Measurements from ENCODE around the gene CEP55. TPM values are rescaled to one million over a fixed set of nuclear protein-coding genes. Genes with fewer than 3 reads are reported as not detected.

CEP55 gene
- total and polyA plus RNA-seq, 4 donors = 1.6 to 3.5 (median 1.8) TPM

DNA sequence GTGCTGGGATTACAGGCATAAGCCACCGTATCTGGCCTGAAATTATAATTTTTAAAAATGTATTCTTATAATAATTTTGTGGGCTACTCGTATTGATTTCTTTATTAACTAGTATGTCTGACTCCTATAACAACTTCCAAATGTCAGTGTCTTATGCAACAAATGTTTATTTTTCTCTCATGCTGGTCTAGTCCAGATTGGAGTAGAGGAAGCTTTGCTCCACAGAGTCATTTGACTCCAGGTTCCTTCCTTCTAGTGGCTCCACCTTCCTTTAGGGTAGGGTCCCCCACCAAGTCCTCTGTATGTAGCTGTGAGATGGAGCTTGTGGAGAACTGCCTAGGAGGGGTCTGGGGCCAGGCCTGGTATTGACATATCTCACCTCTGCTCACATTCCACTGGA lies 8.7 kb downstream of the CEP55 start:
- WGBS, 2 donors = 86 to 92% methylated on average over 2 of the region's 2 CpGs
- H3K9ac ChIP-seq (ENCODE audit: insufficient read depth in 1 of 2, low read length in 2 of 2) = no peak overlapping the region

DNA sequence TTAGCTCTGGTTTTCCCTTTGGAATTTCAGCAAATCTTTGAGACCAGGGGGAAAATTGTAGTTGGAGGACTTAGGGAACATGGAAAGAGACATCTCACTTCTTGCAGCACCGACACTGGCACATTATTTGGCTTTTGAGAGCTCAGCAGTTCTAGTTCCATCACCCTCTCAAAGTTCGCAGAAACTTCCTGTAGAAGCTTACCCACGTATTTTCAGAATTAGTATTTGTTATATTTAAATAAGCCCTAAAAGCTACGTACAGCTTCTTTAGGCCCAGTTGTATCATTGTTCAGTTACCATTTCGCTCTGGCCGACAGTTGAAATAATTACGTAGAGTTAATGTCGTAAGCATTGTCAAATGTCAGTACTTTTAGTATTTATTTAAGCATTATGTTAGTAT lies 13.4 kb downstream of the CEP55 start:
- H3K4me3 ChIP-seq = no peak overlapping the region
- DNase-seq = no peak
- TF ChIP-seq, protein P1, sequence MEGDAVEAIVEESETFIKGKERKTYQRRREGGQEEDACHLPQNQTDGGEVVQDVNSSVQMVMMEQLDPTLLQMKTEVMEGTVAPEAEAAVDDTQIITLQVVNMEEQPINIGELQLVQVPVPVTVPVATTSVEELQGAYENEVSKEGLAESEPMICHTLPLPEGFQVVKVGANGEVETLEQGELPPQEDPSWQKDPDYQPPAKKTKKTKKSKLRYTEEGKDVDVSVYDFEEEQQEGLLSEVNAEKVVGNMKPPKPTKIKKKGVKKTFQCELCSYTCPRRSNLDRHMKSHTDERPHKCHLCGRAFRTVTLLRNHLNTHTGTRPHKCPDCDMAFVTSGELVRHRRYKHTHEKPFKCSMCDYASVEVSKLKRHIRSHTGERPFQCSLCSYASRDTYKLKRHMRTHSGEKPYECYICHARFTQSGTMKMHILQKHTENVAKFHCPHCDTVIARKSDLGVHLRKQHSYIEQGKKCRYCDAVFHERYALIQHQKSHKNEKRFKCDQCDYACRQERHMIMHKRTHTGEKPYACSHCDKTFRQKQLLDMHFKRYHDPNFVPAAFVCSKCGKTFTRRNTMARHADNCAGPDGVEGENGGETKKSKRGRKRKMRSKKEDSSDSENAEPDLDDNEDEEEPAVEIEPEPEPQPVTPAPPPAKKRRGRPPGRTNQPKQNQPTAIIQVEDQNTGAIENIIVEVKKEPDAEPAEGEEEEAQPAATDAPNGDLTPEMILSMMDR (IDR thresholded peaks at IDR 0.05; ENCODE audit: control extremely low read depth, extremely low read depth) = no peak
- no peaks in the 10 kb centered on the region for H3K27me3 ChIP-seq (ENCODE audit: control insufficient read depth in 3 of 3, insufficient read depth in 3 of 3, low read length in 2 of 3)
- H3K9ac ChIP-seq (ENCODE audit: insufficient read depth in 1 of 2, low read length in 2 of 2) = no peak overlapping the region
- no peaks in the 10 kb centered on the region for H3K9me3 ChIP-seq (ENCODE audit: control insufficient read depth in 4 of 4, insufficient read depth in 3 of 4, low read length in 3 of 4)
- 93% methylated on average over 8 of the region's 8 CpGs for WGBS, 2 donors
- H3K4me1 ChIP-seq (ENCODE audit: control insufficient read depth in 5 of 5, insufficient read depth in 5 of 5, low read length in 5 of 5) = no peaks in the 10 kb centered on the region
- no peak for ATAC-seq (ENCODE audit: insufficient read depth, low FRiP score)
- no peak overlapping the region for H3K27ac ChIP-seq (ENCODE audit: low read depth in 1 of 2, low read length in 1 of 2)
- no peaks in the 10 kb centered on the region for H3K36me3 ChIP-seq (ENCODE audit: control insufficient read depth in 4 of 4, insufficient read depth in 4 of 4, low read length in 4 of 4)

More for the DNA sequence above, 8.7 kb downstream of the CEP55 start:
- Histone ChIP-seq H3K9me3 (ENCODE audit: control insufficient read depth in 4 of 4, insufficient read depth in 3 of 4, low read length in 3 of 4) (no peaks in the 10 kb centered on the region), H3K27me3 (ENCODE audit: control insufficient read depth in 3 of 3, insufficient read depth in 3 of 3, low read length in 2 of 3) (no peaks in the 10 kb centered on the region), H3K4me3 (no peak overlapping the region), H3K4me1 (ENCODE audit: control insufficient read depth in 5 of 5, insufficient read depth in 5 of 5, low read length in 5 of 5) (no peaks in the 10 kb centered on the region), H3K27ac (ENCODE audit: low read depth in 1 of 2, low read length in 1 of 2) (no peak overlapping the region), H3K36me3 (ENCODE audit: control insufficient read depth in 4 of 4, insufficient read depth in 4 of 4, low read length in 4 of 4) (peaks cover 0 to 3% (median 0%) of the 10 kb centered on the region in 4 donors)
- ATAC-seq (ENCODE audit: insufficient read depth, low FRiP score) (no peak), DNase-seq (no peak)
- TF ChIP-seq, protein P1 (IDR thresholded peaks at IDR 0.05; ENCODE audit: control extremely low read depth, extremely low read depth) = no peak

DNA sequence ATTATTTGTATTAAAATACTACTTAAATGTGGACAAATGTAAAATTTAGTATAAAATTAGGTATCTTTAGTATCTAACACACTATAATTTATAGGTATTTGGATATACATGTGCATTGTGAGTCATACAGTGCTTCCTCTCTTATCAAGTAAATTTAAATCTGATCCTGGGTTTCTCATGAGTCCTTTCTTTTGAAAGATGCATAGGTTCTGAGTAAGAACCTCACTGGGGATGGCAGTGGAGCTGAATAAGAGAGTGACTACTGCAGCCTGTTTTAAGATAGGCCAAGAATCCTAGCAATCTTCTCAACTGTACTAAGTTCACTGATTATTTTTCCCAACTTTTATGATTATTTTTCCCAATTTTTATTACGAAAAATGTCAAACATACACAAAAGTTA lies 16.2 kb downstream of the CEP55 start:
- H3K9me3 ChIP-seq (ENCODE audit: control insufficient read depth in 4 of 4, insufficient read depth in 3 of 4, low read length in 3 of 4) = no peaks in the 10 kb centered on the region
- H3K27ac ChIP-seq (ENCODE audit: low read depth in 1 of 2, low read length in 1 of 2) = no peak overlapping the region
- peaks cover 0 to 2% (median 0%) of the 10 kb centered on the region in 5 donors for H3K4me1 ChIP-seq (ENCODE audit: control insufficient read depth in 5 of 5, insufficient read depth in 5 of 5, low read length in 5 of 5)
- peaks cover 0 to 4% (median 0%) of the 10 kb centered on the region in 4 donors for H3K36me3 ChIP-seq (ENCODE audit: control insufficient read depth in 4 of 4, insufficient read depth in 4 of 4, low read length in 4 of 4)
- TF ChIP-seq, protein P1 (IDR thresholded peaks at IDR 0.05; ENCODE audit: control extremely low read depth, extremely low read depth) = no peak
- no peaks in the 10 kb centered on the region for H3K27me3 ChIP-seq (ENCODE audit: control insufficient read depth in 3 of 3, insufficient read depth in 3 of 3, low read length in 2 of 3)
- no peak overlapping the region for H3K4me3 ChIP-seq
- H3K9ac ChIP-seq (ENCODE audit: insufficient read depth in 1 of 2, low read length in 2 of 2) = no peak overlapping the region
- WGBS, 2 donors = 94 to 100% methylated on average over 1 of the region's 1 CpG
- ATAC-seq (ENCODE audit: insufficient read depth, low FRiP score) (no peak), DNase-seq (no peak)

- H3K4me3 ChIP-seq = no peak overlapping the region
- no peak for ATAC-seq (ENCODE audit: insufficient read depth, low FRiP score)
- no peaks in the 10 kb centered on the region for H3K27me3 ChIP-seq (ENCODE audit: control insufficient read depth in 3 of 3, insufficient read depth in 3 of 3, low read length in 2 of 3)
- 0 to 98% methylated on average over 1 of the region's 1 CpG for WGBS, 2 donors
- TF ChIP-seq, protein P1 (IDR thresholded peaks at IDR 0.05; ENCODE audit: control extremely low read depth, extremely low read depth) = no peak
- H3K4me1 ChIP-seq (ENCODE audit: control insufficient read depth in 5 of 5, insufficient read depth in 5 of 5, low read length in 5 of 5) = peaks cover 0 to 2% (median 0%) of the 10 kb centered on the region in 5 donors
- no peak for DNase-seq
- H3K27ac ChIP-seq (ENCODE audit: low read depth in 1 of 2, low read length in 1 of 2) = no peak overlapping the region
- H3K9me3 ChIP-seq (ENCODE audit: control insufficient read depth in 4 of 4, insufficient read depth in 3 of 4, low read length in 3 of 4) = no peaks in the 10 kb centered on the region
- H3K36me3 ChIP-seq (ENCODE audit: control insufficient read depth in 4 of 4, insufficient read depth in 4 of 4, low read length in 4 of 4) = peaks cover 0 to 4% (median 0%) of the 10 kb centered on the region in 4 donors
- H3K9ac ChIP-seq (ENCODE audit: insufficient read depth in 1 of 2, low read length in 2 of 2) = no peak overlapping the region
Measured at GRCh38 chr10:93513091-93513490, 16.7 kb downstream of the CEP55 start.

All from lung (tissue), 12 donors.